SK-N-SH (cell line): ENCODE data around the gene OSBP2. TPM values are rescaled to one million over a fixed set of nuclear protein-coding genes. Genes with fewer than 3 reads are reported as not detected.

ENCODE experiments used
- CTCF ChIA-PET: fragments of 300-600, 350-600 bp; formaldehyde crosslinking; extraction: SDS; loops from one replicate; lab custom pipeline; 2021; lab: Yijun Ruan, JAX
- POLR2A ChIA-PET: fragments of 350-600 bp; sonication (Branson Sonifier 250); formaldehyde crosslinking; extraction: SDS; loops from one replicate; lab custom pipeline; 2020; ENCODE audit warnings: antibody characterized with exemption, inconsistent platforms; lab: Yijun Ruan, JAX
- DNase-seq: peaks from one replicate; pipeline ENCODE4 v3.0.0; 2012
- H2AFZ ChIP-seq: fragments of 200-600 bp; sonication (generic); 2 replicates; pipeline ENCODE4 v1.8.1; 2016; ENCODE audit warnings: antibody characterized with exemption, mild to moderate bottlenecking, low read depth
- H3F3A ChIP-seq: fragments of 200-600 bp; sonication (generic); replicated peaks from 2 replicates; pipeline ENCODE3; 2016; ENCODE audit warnings: antibody characterized with exemption, mild to moderate bottlenecking; ENCODE audit not compliant: insufficient read depth
- H3K27ac ChIP-seq, 2 experiments: fragments of 200-500 bp in 1 of 2; fragments of 200-600 bp in 1 of 2; sonication (Bioruptor generic) in 1 of 2; sonication (generic), shearing (Covaris generic) in 1 of 2; 2 replicates each; pipeline versions ENCODE4 v1.5.1 to v1.6.1; 2014 to 2016; ENCODE audit warnings: low read depth in 2 of 2, inconsistent platforms in 1 of 2, low read length in 1 of 2, mild to moderate bottlenecking in 1 of 2, mixed read lengths in 1 of 2
- H3K27me3 ChIP-seq: fragments of 200-600 bp; sonication (generic), shearing (Covaris generic); 2 replicates; pipeline ENCODE4 v1.6.1; 2016; ENCODE audit warnings: mixed run types; ENCODE audit not compliant: insufficient read depth
- H3K36me3 ChIP-seq, 2 experiments: fragments of 200-500 bp in 1 of 2; fragments of 200-600 bp in 1 of 2; sonication (Bioruptor generic) in 1 of 2; sonication (generic) in 1 of 2; replicated peaks in 1 of 2; 2 replicates each; pipeline versions ENCODE3 to v1.5.1; 2014 to 2016; ENCODE audit warnings: low read length in 1 of 2, mild to moderate bottlenecking in 1 of 2; ENCODE audit not compliant: insufficient read depth in 2 of 2, control insufficient read depth in 1 of 2
- H3K4me1 ChIP-seq, 2 experiments: fragments of 200-500 bp in 1 of 2; fragments of 200-600 bp in 1 of 2; sonication (Bioruptor generic) in 1 of 2; sonication (generic), shearing (Covaris generic) in 1 of 2; 2 replicates each; pipeline versions ENCODE4 v1.5.1 to v1.6.1; 2014 to 2016; ENCODE audit warnings: low read depth in 1 of 2, low read length in 1 of 2, mixed run types in 1 of 2; ENCODE audit not compliant: insufficient read depth in 2 of 2, control insufficient read depth in 1 of 2
- H3K4me2 ChIP-seq: fragments of 200-600 bp; sonication (generic), shearing (Covaris generic); 2 replicates; pipeline ENCODE4 v1.6.1; 2017; ENCODE audit warnings: mixed run types
- H3K4me3 ChIP-seq, 2 experiments: fragments of 200-500 bp in 1 of 2; fragments of 200-600 bp in 1 of 2; sonication (Bioruptor generic) in 1 of 2; sonication (generic), shearing (Covaris generic) in 1 of 2; 2 replicates each; pipeline versions ENCODE4 v1.5.1 to v1.8.1; 2014 to 2016; ENCODE audit warnings: low read depth in 2 of 2, inconsistent platforms in 1 of 2, low read length in 1 of 2, mild to moderate bottlenecking in 1 of 2, mixed read lengths in 1 of 2, moderate library complexity in 1 of 2
- H3K79me2 ChIP-seq: fragments of 200-600 bp; sonication (generic); 2 replicates; pipeline ENCODE4 v1.8.1; 2017; ENCODE audit warnings: mild to moderate bottlenecking; ENCODE audit not compliant: insufficient read depth
- H3K9ac ChIP-seq: fragments of 200-600 bp; sonication (generic); 2 replicates; pipeline ENCODE4 v1.6.1; 2017; ENCODE audit warnings: mixed run types
- H3K9me2 ChIP-seq: fragments of 200-600 bp; sonication (generic); 2 replicates; pipeline ENCODE4 v1.6.1; 2017; ENCODE audit warnings: mixed run types
- H3K9me3 ChIP-seq: fragments of 200-600 bp; sonication (generic); 2 replicates; pipeline ENCODE4 v1.6.1; 2017; ENCODE audit warnings: mixed run types, mild to moderate bottlenecking, moderate library complexity
- H4K20me1 ChIP-seq: fragments of 200-600 bp; sonication (generic); 2 replicates; pipeline ENCODE4 v1.6.1; 2017; ENCODE audit warnings: mild to moderate bottlenecking, mixed run types; ENCODE audit not compliant: insufficient read depth
- ELF1 ChIP-seq: IDR thresholded peaks from 2 replicates; pipeline ENCODE4 v1.4.0; 2012
- EZH2phosphoT487 ChIP-seq: fragments of 200-600 bp; sonication (generic); IDR thresholded peaks from 2 replicates; pipeline ENCODE4 v1.6.1; 2017; ENCODE audit warnings: low read depth, mixed run types, mild to moderate bottlenecking, antibody characterized with exemption, moderate library complexity, borderline replicate concordance
- FOSL2 ChIP-seq: IDR thresholded peaks from 2 replicates; pipeline ENCODE4 v1.4.0; 2012; ENCODE audit warnings: low read depth, mild to moderate bottlenecking, moderate library complexity, borderline replicate concordance
- FOXM1 ChIP-seq: IDR thresholded peaks from 2 replicates; pipeline ENCODE4 v1.4.0; 2012; ENCODE audit warnings: low read depth, mild to moderate bottlenecking
- GABPA ChIP-seq: IDR thresholded peaks from 2 replicates; pipeline ENCODE4 v1.4.0; 2012; ENCODE audit warnings: low read depth, mild to moderate bottlenecking
- MXI1 ChIP-seq: IDR thresholded peaks from 2 replicates; pipeline ENCODE4 v1.6.1; 2012; ENCODE audit warnings: mild to moderate bottlenecking, low read depth, low read length, improper control_type of control experiment
- NFIC ChIP-seq: IDR thresholded peaks from 2 replicates; pipeline ENCODE4 v1.4.0; 2012; ENCODE audit warnings: borderline replicate concordance
- RCOR1 ChIP-seq: fragments of 150-350 bp; IDR thresholded peaks from 2 replicates; pipeline ENCODE4 v1.6.1; 2017; ENCODE audit warnings: antibody characterized with exemption, low read length
- SIN3A ChIP-seq: IDR thresholded peaks from 2 replicates; pipeline ENCODE4 v1.6.1; 2012; ENCODE audit warnings: low read depth, mild to moderate bottlenecking, low read length, moderate library complexity, borderline replicate concordance
- SMC3 ChIP-seq: IDR thresholded peaks from 2 replicates; pipeline ENCODE4 v1.6.1; 2012; ENCODE audit warnings: low read depth, low read length, improper control_type of control experiment
- TCF12 ChIP-seq: IDR thresholded peaks from 2 replicates; pipeline ENCODE4 v1.4.0; 2012
- TEAD4 ChIP-seq: IDR thresholded peaks from 2 replicates; pipeline ENCODE4 v1.4.0; 2012; ENCODE audit warnings: mild to moderate bottlenecking, borderline replicate concordance; ENCODE audit not compliant: insufficient read depth
- YY1 ChIP-seq: IDR thresholded peaks from 2 replicates; pipeline ENCODE4 v1.4.0; 2012; ENCODE audit warnings: low read depth, mild to moderate bottlenecking
- WGBS: methylation state at CpG from one replicate; pipeline ENCODE4 v1.1.6; 2017; ENCODE audit warnings: low lambda C conversion rate; 5-methylcytosine and 5-hydroxymethylcytosine counted together
- polyA plus RNA-seq, 3 experiments: library from polyadenylated mRNA; depleted of rRNA; stranded (reverse); fragments of >200 nt; gene quantifications; 2 replicates each; pipeline ENCODE4 v1.2.3, GENCODE V29; 2012
- TF ChIP-seq, protein P1 (sequence below): IDR thresholded peaks from 2 replicates; pipeline ENCODE4; 2012
- TF ChIP-seq, protein P2 (sequence below): fragments of 200-600 bp; sonication (generic); IDR thresholded peaks from 2 replicates; pipeline ENCODE4 v1.6.1; 2017; ENCODE audit warnings: antibody characterized with exemption, mild to moderate bottlenecking, moderate library complexity
- TF ChIP-seq, protein P3 (sequence below): IDR thresholded peaks from 2 replicates; pipeline ENCODE4 v1.6.1; 2012; ENCODE audit warnings: mild to moderate bottlenecking, low read depth, low read length, moderate library complexity
- TF ChIP-seq, protein P4 (sequence below): IDR thresholded peaks from 2 replicates; pipeline ENCODE4 v1.4.0; 2012; ENCODE audit warnings: low read depth, borderline replicate concordance
- TF ChIP-seq, protein P5 (sequence below): fragments of 150-350 bp; IDR thresholded peaks from 2 replicates; pipeline ENCODE4 v1.6.1; 2016; ENCODE audit warnings: mild to moderate bottlenecking, low read depth, low read length

OSBP2 gene
- polyA plus RNA-seq, 1 of the 3 experiments (the other 2 are of a cell fraction) = 3.1 TPM

DNA sequence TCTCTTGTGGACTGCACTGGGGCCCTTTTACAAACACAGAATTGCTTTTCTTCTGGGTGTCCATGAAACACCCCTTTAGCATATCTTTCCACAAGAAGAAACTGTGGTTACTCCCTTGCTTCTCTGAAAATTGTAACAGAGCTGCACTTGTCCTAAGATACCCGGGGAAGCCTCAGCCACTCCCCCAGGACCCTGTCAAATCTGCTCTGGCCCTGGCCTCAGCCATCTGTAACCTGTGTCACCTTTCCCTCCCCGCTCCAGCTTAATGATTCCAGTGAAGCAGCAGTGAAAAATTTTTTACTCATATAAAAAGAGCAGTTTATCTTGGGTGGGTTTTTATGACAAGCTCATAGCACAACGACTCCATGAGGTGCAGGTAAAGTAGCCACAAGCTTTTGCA, 23.6 kb upstream of the OSBP2 start (continued):
- TF ChIP-seq TCF12 = no peak
- TF ChIP-seq, protein P1, sequence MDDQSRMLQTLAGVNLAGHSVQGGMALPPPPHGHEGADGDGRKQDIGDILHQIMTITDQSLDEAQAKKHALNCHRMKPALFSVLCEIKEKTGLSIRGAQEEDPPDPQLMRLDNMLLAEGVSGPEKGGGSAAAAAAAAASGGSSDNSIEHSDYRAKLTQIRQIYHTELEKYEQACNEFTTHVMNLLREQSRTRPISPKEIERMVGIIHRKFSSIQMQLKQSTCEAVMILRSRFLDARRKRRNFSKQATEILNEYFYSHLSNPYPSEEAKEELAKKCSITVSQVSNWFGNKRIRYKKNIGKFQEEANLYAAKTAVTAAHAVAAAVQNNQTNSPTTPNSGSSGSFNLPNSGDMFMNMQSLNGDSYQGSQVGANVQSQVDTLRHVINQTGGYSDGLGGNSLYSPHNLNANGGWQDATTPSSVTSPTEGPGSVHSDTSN = no peak
- TF ChIP-seq MXI1 = no peak
- TF ChIP-seq NFIC = no peak
- TF ChIP-seq, protein P2, sequence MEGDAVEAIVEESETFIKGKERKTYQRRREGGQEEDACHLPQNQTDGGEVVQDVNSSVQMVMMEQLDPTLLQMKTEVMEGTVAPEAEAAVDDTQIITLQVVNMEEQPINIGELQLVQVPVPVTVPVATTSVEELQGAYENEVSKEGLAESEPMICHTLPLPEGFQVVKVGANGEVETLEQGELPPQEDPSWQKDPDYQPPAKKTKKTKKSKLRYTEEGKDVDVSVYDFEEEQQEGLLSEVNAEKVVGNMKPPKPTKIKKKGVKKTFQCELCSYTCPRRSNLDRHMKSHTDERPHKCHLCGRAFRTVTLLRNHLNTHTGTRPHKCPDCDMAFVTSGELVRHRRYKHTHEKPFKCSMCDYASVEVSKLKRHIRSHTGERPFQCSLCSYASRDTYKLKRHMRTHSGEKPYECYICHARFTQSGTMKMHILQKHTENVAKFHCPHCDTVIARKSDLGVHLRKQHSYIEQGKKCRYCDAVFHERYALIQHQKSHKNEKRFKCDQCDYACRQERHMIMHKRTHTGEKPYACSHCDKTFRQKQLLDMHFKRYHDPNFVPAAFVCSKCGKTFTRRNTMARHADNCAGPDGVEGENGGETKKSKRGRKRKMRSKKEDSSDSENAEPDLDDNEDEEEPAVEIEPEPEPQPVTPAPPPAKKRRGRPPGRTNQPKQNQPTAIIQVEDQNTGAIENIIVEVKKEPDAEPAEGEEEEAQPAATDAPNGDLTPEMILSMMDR = no peak
- TF ChIP-seq EZH2phosphoT487 = no peak
- no peak for TF ChIP-seq FOXM1
- TF ChIP-seq YY1 = no peak
- TF ChIP-seq, all 33 proteins: peak for 0

DNA sequence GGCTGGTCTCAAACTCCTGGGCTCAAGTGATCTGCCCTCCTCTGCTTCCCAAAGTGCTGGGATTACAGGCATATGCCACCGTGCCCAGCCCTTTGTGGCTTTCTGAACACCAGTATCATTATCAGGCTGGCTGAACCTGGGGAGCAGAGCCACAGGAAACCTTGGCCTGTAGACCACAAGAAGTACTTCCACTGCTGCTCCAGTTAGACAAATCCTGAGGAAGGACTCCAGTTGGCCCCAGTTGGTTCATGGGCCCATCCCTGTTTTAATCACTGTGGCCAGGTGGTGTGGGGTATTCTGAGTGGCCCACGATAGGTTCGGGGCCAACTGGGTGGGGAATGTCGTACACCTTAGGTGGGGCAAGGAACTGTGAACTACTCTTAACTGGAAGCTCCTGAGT, 21.5 kb upstream of the OSBP2 start:
- no peak overlapping the region for H3K27ac ChIP-seq
- H4K20me1 ChIP-seq = no peaks in the 10 kb centered on the region
- no peak overlapping the region for H3K4me3 ChIP-seq
- no peaks in the 10 kb centered on the region for H3F3A ChIP-seq
- peaks cover 0 to 28% of the 10 kb centered on the region in 2 experiments; a peak in 1 of 4 replicates for H3K4me1 ChIP-seq
- no peaks in the 10 kb centered on the region for H3K36me3 ChIP-seq
- no peak overlapping the region for H3K9ac ChIP-seq
- no peaks in the 10 kb centered on the region for H3K79me2 ChIP-seq
- no peak for DNase-seq
- ChIA-PET POLR2A (no interaction called here), CTCF (interaction anchor here (1.4 kb wide), 1 partner anchor 38 kb away, joined by 7 read pairs; no protein-coding TSS in a partner anchor)
- 73% methylated on average over 1 of the region's 4 CpGs for WGBS
- no peak for TF ChIP-seq SMC3
- TF ChIP-seq, protein P3, sequence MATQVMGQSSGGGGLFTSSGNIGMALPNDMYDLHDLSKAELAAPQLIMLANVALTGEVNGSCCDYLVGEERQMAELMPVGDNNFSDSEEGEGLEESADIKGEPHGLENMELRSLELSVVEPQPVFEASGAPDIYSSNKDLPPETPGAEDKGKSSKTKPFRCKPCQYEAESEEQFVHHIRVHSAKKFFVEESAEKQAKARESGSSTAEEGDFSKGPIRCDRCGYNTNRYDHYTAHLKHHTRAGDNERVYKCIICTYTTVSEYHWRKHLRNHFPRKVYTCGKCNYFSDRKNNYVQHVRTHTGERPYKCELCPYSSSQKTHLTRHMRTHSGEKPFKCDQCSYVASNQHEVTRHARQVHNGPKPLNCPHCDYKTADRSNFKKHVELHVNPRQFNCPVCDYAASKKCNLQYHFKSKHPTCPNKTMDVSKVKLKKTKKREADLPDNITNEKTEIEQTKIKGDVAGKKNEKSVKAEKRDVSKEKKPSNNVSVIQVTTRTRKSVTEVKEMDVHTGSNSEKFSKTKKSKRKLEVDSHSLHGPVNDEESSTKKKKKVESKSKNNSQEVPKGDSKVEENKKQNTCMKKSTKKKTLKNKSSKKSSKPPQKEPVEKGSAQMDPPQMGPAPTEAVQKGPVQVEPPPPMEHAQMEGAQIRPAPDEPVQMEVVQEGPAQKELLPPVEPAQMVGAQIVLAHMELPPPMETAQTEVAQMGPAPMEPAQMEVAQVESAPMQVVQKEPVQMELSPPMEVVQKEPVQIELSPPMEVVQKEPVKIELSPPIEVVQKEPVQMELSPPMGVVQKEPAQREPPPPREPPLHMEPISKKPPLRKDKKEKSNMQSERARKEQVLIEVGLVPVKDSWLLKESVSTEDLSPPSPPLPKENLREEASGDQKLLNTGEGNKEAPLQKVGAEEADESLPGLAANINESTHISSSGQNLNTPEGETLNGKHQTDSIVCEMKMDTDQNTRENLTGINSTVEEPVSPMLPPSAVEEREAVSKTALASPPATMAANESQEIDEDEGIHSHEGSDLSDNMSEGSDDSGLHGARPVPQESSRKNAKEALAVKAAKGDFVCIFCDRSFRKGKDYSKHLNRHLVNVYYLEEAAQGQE = no peak
- TF ChIP-seq, protein P4, sequence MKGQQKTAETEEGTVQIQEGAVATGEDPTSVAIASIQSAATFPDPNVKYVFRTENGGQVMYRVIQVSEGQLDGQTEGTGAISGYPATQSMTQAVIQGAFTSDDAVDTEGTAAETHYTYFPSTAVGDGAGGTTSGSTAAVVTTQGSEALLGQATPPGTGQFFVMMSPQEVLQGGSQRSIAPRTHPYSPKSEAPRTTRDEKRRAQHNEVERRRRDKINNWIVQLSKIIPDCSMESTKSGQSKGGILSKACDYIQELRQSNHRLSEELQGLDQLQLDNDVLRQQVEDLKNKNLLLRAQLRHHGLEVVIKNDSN = no peak
- TF ChIP-seq, protein P5, sequence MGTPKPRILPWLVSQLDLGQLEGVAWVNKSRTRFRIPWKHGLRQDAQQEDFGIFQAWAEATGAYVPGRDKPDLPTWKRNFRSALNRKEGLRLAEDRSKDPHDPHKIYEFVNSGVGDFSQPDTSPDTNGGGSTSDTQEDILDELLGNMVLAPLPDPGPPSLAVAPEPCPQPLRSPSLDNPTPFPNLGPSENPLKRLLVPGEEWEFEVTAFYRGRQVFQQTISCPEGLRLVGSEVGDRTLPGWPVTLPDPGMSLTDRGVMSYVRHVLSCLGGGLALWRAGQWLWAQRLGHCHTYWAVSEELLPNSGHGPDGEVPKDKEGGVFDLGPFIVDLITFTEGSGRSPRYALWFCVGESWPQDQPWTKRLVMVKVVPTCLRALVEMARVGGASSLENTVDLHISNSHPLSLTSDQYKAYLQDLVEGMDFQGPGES = no peak
- no peak for TF ChIP-seq FOSL2
- no peak for TF ChIP-seq MXI1
- TF ChIP-seq GABPA = no peak
- no peak for TF ChIP-seq SIN3A
- no peak for TF ChIP-seq ELF1
- TF ChIP-seq RCOR1 = no peak
- no peak for TF ChIP-seq TEAD4
- no peaks in the 10 kb centered on the region for H3K9me3 ChIP-seq
- H2AFZ ChIP-seq = no peak overlapping the region
- H3K4me2 ChIP-seq = no peak overlapping the region
- H3K9me2 ChIP-seq = no peaks in the 10 kb centered on the region
- H3K27me3 ChIP-seq = no peaks in the 10 kb centered on the region
